Activated CD4-positive, CD25-positive, alpha-beta regulatory T cell treated with anti-CD3 and anti-CD28 coated beads, Interleukin-2, amount 50 U/mL, for 16 hours (primary cell): Measurements from ENCODE around the gene OPRL1.

Source experiments
- DNase-seq: peaks from one replicate; pipeline ENCODE4 v3.0.0-alpha.2; 2020; ENCODE audit warnings: low read depth, low spot score

OPRL1 gene

DNA sequence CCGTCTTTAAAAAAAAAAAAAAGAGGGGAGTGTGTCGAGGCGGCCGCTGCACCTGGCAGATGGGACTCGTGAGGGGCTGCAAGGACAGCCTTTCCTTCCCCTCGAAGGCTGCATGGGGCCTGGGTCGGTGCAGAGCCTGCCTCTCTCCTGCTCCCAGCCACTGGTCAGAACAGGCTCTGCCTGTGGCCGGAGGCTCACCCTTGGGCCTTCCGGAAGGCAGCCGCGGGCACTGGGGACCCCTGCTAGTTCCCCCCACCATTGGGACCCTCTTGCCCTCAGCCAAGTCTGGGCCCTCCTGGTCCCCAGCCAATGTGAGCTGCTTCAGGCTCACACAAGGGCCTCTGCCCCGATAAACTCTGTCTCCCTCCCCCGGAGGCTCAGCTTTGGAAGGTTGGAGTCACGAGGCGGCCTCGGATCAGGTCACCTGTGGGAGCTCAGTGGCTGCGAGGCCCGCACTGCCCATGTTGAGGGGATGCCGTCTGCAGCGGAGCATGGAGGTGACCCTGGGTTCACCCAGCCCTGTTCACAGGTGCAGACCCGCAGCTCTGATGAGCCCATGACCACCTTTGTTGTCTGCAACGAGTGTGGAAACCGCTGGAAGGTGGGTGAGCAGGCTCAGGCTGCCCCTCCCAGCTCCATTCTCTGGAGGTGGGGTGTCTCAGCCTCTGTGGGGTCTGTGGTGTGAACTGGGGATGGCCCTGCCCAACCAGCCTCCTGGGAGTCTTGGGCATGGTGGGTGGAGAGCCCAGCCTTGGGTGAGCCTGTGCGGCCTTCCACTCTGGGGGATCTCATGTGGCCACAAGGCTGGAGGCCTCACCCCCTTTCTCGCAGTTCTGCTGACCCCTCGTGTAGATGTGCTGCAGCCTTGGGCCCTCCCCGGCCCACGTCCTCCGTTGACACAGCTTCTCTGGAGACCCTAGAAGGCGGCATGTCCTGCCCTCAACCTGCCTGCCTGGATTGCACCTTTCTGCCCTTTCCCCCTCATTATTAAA lies 8.2 kb upstream of the OPRL1 start:
- no peak for DNase-seq

GRCh38 chr20:64072498-64073063 lies 7.3 kb upstream of the OPRL1 start:
- no peak for DNase-seq

DNA sequence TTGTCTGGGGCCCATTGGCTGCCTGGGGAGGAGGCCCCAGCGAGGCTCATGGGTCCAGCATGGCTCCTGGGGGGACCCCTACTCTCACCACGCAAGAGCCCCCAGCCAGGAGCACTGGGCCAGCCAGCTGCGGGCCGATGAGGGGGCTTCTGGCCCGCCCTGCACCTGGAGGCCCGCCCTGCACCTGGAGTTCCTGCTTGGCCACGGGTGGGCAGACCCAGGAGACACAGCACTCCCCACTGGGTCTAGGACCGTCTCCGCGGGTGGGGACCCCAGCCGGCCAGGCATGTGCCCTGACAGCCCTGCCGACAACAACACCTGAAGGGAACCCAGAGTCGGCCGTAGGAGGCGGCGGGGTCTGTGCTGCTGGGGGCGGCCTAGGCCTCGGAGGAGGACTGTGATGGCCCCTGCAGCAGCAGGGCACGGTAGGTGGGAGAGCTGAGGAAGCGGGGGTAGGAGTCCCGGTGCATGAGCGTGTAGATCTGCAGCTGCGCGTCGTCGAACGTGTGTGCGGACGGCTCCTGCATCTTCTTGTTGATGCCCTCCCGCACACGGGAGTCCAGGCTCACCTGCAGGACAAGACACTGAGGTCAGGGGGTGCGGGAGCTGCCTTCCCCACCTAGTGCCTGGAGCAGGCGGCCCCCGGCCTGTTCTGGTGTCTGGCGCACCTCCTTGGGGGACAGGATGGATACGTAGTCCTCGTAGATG lies 6.3 kb upstream of the OPRL1 start:
- no peak for DNase-seq

DNA sequence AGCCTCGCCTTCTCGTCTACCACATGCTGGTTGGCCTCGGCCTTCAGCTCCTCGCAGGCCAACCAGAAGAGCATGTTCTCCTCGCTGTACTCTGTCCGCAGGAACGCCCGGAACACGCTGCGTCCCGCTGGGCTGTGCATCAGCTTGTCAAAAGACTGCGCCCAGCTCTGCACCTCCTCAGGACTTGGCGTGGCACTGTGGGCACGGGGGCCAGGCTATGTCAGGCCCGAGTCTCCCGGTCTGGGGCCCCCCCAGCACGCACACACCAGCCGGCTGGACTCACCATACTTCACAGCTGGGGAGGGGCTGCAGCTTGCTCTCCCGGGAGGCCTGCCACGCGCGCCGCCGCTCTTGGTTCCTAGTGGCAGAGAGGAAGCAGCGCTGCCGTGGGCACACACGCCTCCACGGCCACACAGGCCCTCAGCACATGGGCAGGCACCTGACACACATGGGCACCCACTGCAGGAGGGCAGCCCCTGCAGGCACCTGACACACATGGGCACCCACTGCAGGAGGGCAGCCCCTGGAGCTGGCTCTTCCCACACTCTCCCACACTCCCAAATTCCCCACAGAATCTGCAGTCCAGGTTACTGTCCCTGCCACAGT lies 5.6 kb upstream of the OPRL1 start:
- no peak for DNase-seq

GRCh38 chr20:64074963-64075362 lies 4.9 kb upstream of the OPRL1 start:
- no peak for DNase-seq

GRCh38 chr20:64075556-64075955 lies 4.3 kb upstream of the OPRL1 start:
- no peak for DNase-seq

GRCh38 chr20:64076061-64076997 lies 3.6 kb upstream of the OPRL1 start:
- DNase-seq: no peak

- DNase-seq: no peak
Measured at GRCh38 chr20:64077094-64077493, 2.8 kb upstream of the OPRL1 start.

DNA sequence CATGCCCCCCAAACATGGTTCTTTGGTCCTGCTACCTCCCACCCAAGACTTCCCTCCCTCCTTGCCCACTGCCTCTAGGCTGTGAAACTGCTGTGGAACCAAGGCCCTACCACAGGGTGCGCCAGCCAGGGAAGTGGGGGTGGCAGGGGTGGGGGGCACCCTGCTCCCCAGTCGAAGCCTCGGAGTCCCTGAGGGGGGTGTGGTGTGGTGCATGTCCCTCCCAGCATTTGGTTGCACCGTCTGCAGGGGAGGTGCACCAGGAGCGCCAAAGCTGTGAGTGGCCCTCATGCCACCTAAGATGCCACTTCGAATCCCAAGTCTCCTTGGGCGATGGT lies 2.4 kb upstream of the OPRL1 start:
- no peak for DNase-seq

GRCh38 chr20:64077876-64078551 lies 1.9 kb upstream of the OPRL1 start:
- peak; percentile 33 for DNase-seq

DNA sequence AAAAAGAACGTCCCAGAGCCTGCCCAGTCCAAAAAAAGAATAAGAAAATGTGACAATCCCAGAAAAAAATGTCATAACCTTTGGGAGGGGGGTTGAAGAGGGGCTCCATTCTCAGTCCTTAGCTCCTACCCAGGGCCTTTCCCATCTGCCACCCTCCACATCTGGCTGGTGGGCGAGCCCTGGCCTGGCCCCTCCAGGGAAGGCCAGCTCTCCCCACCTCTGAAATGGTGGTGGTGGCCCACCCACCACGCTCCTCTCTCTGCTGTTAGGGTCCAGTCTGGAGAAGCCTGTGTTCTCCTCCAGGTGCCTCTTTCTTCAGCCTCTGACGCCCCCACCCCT lies 979 bp upstream of the OPRL1 start:
- DNase-seq: no peak

- peak; percentile 46 for DNase-seq
Measured at GRCh38 chr20:64079273-64080012, 439 bp upstream of the OPRL1 start, which contains the start of gene RGS19. Gene RGS19, minus strand, starts transcription at chr20:64079518. Its CDS starts 2,632 bp downstream, at chr20:64076886.

- DNase-seq: no peak
Measured at GRCh38 chr20:64080813-64081623, 1.1 kb downstream of the OPRL1 start.

GRCh38 chr20:64081624-64081964 lies 1.7 kb downstream of the OPRL1 start:
- DNase-seq: no peak

DNA sequence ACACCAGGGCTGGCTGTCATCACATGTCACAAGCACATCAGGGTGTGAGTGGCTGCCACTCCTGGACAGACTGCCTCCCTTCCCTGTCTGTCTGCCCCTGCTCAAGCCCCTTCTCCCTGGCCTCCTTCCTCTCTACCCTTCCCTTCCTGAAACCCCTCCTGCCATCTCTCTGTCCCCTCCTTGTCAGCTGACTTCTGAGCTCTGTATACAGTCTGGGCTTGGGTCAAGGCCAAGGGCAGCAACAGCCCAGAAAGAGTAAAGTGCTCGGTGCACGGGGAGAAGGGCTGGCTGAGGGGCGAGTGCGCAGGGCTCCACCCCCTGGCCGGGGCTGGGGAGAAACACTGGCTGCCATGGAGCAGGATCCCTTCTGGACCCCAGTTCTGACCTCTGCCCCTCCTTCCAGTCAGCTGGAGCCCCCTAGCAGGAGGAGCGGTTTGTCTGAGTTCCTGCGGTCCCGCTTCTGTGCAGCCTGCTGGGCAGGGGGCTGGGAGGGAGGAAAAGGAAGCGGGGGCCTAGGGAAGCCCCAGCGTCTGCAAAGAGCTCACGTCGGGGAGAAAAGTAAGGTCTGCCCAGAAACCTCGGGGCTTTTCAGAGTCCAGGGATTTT lies 2.3 kb downstream of the OPRL1 start:
- no peak for DNase-seq

- DNase-seq: no peak
Measured at GRCh38 chr20:64082820-64083377, 3.0 kb downstream of the OPRL1 start.

- DNase-seq: no peak
Measured at GRCh38 chr20:64083378-64083803, 3.5 kb downstream of the OPRL1 start.
